ENCODE measurements around the gene GDF15. TPM values are rescaled to one million over a fixed set of nuclear protein-coding genes. Genes with fewer than 3 reads are reported as not detected.

The GDF15 gene
- total and polyA plus RNA-seq, 8 donors = 28.1 to 277 (median 43.5) TPM

GRCh38 chr19:18419699-18420460, 33.9 kb downstream of the GDF15 start:
- DNase-seq (peak in 4 of 6 donors; percentile 53 to 85 (median 63)), FAIRE-seq (no peak), ATAC-seq (peak in 2 of 4 donors; percentile 0 to 4)
- Histone ChIP-seq H3K9me3 (no peaks in the 10 kb centered on the region), H3K4me3 (peak overlapping the region; percentile 51 to 68 (median 64)), H3K27ac (peak overlapping the region in 3 of 4 donors; percentile 58 to 83 (median 82)), H3K36me3 (no peaks in the 10 kb centered on the region), H3K27me3 (no peaks in the 10 kb centered on the region), H3K4me1 (peaks cover 9 to 33% (median 12%) of the 10 kb centered on the region in 3 donors)
- 3 to 4% methylated on average over 69 to 97 of the region's 97 CpGs for WGBS, 2 donors
- intact Hi-C loops (cut with DNase I) = no loop called here
- TF ChIP-seq CTCF (IDR thresholded peaks at IDR 0.05) = no peak

GRCh38 chr19:18420930-18421329, 35.0 kb downstream of the GDF15 start:
- intact Hi-C loops (cut with DNase I) = no loop called here
- Histone ChIP-seq H3K9me3 (no peaks in the 10 kb centered on the region), H3K27ac (no peak overlapping the region), H3K36me3 (no peaks in the 10 kb centered on the region), H3K27me3 (no peaks in the 10 kb centered on the region), H3K4me3 (peak overlapping the region in 1 of 4 donors; percentile 68), H3K4me1 (peaks cover 9 to 33% (median 12%) of the 10 kb centered on the region in 3 donors)
- DNase-seq (peak in 1 of 6 donors; percentile 61), FAIRE-seq (no peak), ATAC-seq (no peak)
- 49 to 52% methylated on average over 2 of the region's 2 CpGs for WGBS, 2 donors
- no peak for TF ChIP-seq CTCF (IDR thresholded peaks at IDR 0.05)

- intact Hi-C loops (cut with DNase I) = no loop called here
- H3K27me3 ChIP-seq = no peaks in the 10 kb centered on the region
- no peak for FAIRE-seq
- no peak overlapping the region for H3K27ac ChIP-seq
- no peaks in the 10 kb centered on the region for H3K9me3 ChIP-seq
- H3K4me1 ChIP-seq = peaks cover 9 to 28% (median 11%) of the 10 kb centered on the region in 3 donors
- no peak for TF ChIP-seq CTCF (IDR thresholded peaks at IDR 0.05)
- no peak for ATAC-seq
- WGBS, 2 donors = 85 to 91% methylated on average over 12 of the region's 12 CpGs
- no peaks in the 10 kb centered on the region for H3K36me3 ChIP-seq
- DNase-seq = peak in 1 of 6 donors; percentile 62
- H3K4me3 ChIP-seq = no peak overlapping the region
These were observed 35.5 kb downstream of the GDF15 start for GRCh38 chr19:18421371-18421959.

- 82 to 89% methylated on average over 14 of the region's 14 CpGs for WGBS, 2 donors
These were observed 36.7 kb downstream of the GDF15 start for GRCh38 chr19:18422530-18423191.

More at GRCh38 chr19:18422530-18423191, 36.7 kb downstream of the GDF15 start:
- DNase-seq (peak in 1 of 6 donors; percentile 66), ATAC-seq (no peak), FAIRE-seq (no peak)
- no peak for TF ChIP-seq CTCF (IDR thresholded peaks at IDR 0.05)
- peaks cover 1 to 19% (median 5%) of the 10 kb centered on the region in 3 donors for H3K4me1 ChIP-seq
- intact Hi-C loops (cut with DNase I) = no loop called here
- H3K27me3 ChIP-seq = no peaks in the 10 kb centered on the region
- no peak overlapping the region for H3K27ac ChIP-seq
- H3K36me3 ChIP-seq = no peaks in the 10 kb centered on the region
- H3K4me3 ChIP-seq = no peak overlapping the region
- no peaks in the 10 kb centered on the region for H3K9me3 ChIP-seq
